ENCODE data around the gene TBC1D14.
A peak's percentile ranks its signal among the peaks of the same experiment; 100 is the strongest.

TBC1D14 gene

DNA sequence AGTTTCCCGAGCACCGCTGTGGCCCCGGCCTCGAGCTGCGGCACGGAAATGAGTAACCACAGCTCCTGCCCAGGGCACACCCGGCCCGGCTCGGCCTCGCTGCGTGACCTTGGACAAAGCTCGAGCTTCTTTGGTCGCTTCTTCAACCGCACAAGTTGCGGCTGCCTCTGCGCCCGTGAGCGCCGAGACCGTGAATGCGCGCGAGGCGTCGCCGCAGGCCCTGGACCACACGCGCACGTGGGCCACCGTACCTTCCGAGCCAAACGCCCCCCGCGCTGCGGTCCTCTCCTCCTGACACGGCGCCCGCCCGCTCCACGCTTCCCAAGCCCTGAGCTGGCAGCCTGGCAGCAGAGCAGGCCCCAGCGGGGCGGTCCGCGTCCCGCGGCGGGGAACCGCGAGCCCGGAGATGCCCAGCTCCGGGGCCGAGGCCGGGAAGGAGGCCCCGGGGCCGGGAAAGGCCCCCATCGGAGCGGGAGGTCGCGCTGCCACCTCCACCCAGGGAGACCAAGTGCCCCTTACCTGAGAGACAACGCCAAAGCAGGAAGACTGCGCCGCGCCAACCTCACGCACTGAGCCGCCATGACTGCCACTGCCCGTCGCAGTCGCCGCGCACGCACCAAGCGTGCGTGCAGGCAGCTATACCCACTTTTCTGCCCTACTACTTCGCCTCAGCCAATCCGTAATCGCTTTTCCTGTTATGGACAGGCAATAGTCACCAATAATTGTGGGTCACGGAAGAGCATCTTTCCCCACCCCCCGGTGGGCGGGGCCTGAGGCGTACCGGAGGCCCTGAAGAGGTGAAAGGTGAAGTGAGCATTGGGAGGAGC lies 158.0 kb downstream of the TBC1D14 start, which contains the start of gene GRPEL1:
GRPEL1 (minus strand) TSS at position 613 of the 827 bp plus-strand sequence; CDS start at position 581, 32 bp downstream.
- in situ Hi-C loops (cut with MboI; ENCODE audit: low pct_unique_long_range_greater_than_20kb, low sequenced_read_pairs, unreplicated experiment), result no loop called here
- peak; percentile 98 for DNase-seq (ENCODE audit: low spot score)
- TF ChIP-seq, protein P1, sequence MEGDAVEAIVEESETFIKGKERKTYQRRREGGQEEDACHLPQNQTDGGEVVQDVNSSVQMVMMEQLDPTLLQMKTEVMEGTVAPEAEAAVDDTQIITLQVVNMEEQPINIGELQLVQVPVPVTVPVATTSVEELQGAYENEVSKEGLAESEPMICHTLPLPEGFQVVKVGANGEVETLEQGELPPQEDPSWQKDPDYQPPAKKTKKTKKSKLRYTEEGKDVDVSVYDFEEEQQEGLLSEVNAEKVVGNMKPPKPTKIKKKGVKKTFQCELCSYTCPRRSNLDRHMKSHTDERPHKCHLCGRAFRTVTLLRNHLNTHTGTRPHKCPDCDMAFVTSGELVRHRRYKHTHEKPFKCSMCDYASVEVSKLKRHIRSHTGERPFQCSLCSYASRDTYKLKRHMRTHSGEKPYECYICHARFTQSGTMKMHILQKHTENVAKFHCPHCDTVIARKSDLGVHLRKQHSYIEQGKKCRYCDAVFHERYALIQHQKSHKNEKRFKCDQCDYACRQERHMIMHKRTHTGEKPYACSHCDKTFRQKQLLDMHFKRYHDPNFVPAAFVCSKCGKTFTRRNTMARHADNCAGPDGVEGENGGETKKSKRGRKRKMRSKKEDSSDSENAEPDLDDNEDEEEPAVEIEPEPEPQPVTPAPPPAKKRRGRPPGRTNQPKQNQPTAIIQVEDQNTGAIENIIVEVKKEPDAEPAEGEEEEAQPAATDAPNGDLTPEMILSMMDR (IDR thresholded peaks at IDR 0.05; ENCODE audit: extremely low read depth, insufficient read depth, missing control alignments), result no peak

DNA sequence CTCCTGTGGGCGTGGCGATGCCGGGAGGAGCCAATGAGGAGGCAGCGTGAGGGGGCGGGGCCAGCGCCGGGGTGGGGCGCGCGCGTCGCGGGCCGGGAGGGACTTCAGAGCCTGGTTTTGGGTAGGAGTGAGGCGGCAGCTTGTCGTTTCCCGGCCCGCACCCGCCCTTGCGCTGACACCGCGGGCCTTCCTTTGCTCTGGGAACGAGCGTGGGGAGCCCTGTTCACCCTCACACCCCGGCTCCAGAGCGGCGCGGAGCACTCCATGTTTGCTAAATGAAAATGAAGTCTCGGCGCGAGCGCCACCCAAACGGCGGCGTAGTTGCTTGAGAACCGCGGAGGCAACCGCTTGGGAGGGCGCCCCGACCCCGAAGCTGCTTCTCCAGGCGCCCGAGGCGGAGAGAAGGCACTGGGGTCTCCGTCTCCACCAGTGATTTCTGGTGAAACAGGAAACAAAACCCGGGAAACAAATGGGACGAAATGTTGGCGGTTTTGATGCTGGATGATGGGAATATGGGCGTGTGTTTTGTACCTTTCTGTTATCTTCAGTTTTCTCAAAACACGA lies 158.7 kb downstream of the TBC1D14 start:
- TF ChIP-seq, protein P1 (IDR thresholded peaks at IDR 0.05; ENCODE audit: extremely low read depth, insufficient read depth, missing control alignments), result no peak
- no peak for DNase-seq (ENCODE audit: low spot score)
- in situ Hi-C loops (cut with MboI; ENCODE audit: low pct_unique_long_range_greater_than_20kb, low sequenced_read_pairs, unreplicated experiment), result no loop called here

DNA sequence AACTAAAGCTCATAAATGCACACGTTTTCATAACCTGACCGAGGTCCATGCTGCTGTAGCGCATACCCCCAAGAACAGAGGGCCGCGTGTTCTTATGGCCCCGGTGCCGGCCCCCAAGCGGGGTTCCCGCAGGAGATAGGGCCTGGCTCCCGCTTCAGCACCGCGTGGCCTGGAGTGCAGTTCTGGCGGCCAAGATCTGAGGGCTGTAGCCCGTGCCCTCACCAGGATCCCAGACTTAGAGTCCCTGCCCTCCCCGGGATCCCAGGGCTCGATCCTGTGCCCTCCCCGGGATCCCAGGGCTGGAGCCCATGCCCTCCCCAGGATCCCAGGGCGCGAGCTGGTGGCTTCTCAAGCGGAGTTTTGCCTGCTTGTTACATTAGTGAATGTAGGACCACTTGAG lies 159.3 kb downstream of the TBC1D14 start:
- TF ChIP-seq, protein P1 (IDR thresholded peaks at IDR 0.05; ENCODE audit: extremely low read depth, insufficient read depth, missing control alignments), result no peak
- in situ Hi-C loops (cut with MboI; ENCODE audit: low pct_unique_long_range_greater_than_20kb, low sequenced_read_pairs, unreplicated experiment), result no loop called here
- DNase-seq (ENCODE audit: low spot score), result no peak

DNA sequence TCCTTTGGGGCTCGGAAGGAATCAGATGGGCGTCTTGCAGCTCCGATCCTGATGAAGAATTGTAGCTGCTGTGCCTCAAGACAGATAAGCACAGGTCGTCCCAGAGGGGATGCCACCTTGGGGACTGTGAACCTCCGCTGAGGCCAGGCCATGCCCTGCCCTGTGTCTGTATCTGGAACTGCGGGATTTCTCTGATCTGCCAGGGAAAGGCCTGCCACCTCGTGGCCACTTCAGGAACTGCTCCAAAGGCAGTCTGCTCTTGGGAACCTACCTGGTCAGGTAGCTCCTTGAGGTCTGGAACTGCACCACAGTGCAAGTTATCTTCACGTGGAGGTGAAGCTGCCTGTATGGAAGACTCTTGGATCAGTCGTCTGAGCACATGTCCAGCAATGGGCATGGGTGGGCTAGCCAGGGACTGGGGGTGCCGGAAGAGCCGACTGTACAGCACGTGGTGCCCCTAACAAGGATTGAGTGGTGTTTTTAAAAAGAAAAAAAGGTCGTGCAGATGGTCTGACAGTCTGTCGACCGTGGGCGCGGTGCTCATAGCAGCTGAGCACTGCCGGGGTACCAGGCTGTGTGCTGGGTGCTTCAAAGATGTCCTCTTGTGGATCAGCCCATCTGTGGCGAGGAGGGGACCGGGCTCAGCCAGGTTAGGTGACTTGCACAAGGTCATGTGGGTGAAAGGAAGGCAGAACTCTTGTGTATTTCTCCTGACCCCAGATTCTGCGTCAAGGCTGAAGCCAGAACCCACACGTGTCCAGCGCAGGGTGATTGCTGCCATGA lies 161.3 kb downstream of the TBC1D14 start:
- TF ChIP-seq, protein P1 (IDR thresholded peaks at IDR 0.05; ENCODE audit: extremely low read depth, insufficient read depth, missing control alignments), result peak; percentile 94
- in situ Hi-C loops (cut with MboI; ENCODE audit: low pct_unique_long_range_greater_than_20kb, low sequenced_read_pairs, unreplicated experiment), result loop anchor here (10.0 kb wide), 2 partner anchors 176 to 356 kb away; partner anchors contain the start of gene BLOC1S4
- DNase-seq (ENCODE audit: low spot score), result peak; percentile 80

DNA sequence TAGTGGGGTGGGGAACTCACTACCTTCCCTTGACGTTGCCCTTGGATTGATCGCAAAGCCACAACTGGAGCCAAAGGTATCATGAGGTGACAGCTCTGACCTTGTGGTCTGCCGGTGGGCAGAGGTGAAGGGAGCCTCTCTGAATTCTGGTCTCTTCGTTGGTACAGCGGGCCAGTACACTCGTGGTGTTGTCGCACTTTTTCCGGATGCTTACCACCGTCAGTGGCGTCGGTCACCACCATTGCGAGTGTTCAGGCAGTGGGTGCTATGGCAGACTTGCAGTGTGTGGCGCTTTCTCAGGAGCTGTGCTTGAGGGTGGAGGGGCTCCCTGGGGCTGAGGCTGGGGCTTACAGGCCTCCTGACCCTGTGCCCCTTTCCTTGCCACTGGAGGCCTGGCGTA lies 163.4 kb downstream of the TBC1D14 start:
- TF ChIP-seq, protein P1 (IDR thresholded peaks at IDR 0.05; ENCODE audit: extremely low read depth, insufficient read depth, missing control alignments), result no peak
- in situ Hi-C loops (cut with MboI; ENCODE audit: low pct_unique_long_range_greater_than_20kb, low sequenced_read_pairs, unreplicated experiment), result loop anchor here (10.0 kb wide), 2 partner anchors 178 to 358 kb away; partner anchors contain the start of gene BLOC1S4
- no peak for DNase-seq (ENCODE audit: low spot score)
